Mononuclear cell (primary cell): ENCODE results near the gene RASA4B. TPM values are rescaled to one million over a fixed set of nuclear protein-coding genes. Genes with fewer than 3 reads are reported as not detected.

Experiments used
- H3K27me3 ChIP-seq: 2 replicates; pipeline ENCODE4 v1.6.0; 2011; ENCODE audit warnings: low read length, control low read depth; ENCODE audit not compliant: insufficient read depth
- H3K4me1 ChIP-seq: 2 replicates; pipeline ENCODE4 v1.5.1; 2011; ENCODE audit warnings: mild to moderate bottlenecking, low read length, control low read depth; ENCODE audit not compliant: insufficient read depth
- H3K4me3 ChIP-seq: 2 replicates; pipeline ENCODE4 v1.5.1; 2011; ENCODE audit warnings: mild to moderate bottlenecking, low read length, moderate library complexity
- H3K9me3 ChIP-seq: 2 replicates; pipeline ENCODE4 v1.5.1; 2011; ENCODE audit warnings: low read depth, mild to moderate bottlenecking, control low read depth, low read length
- total RNA-seq: library from RNA; depleted of rRNA; stranded (reverse); fragments of >200 nt; gene quantifications from one replicate; pipeline ENCODE4 v1.2.3, GENCODE V29; 2012

The RASA4B gene
- total RNA-seq, 1 donor: 9.3 TPM

GRCh38 chr7:102433219-102434038 lies 84.1 kb downstream of the RASA4B start, which contains the start of gene ORAI2:
TSS of gene ORAI2 (plus strand) at chr7:102433575. CDS start at chr7:102438957, 5,382 bp downstream.
- peaks cover 72% of the 10 kb centered on the region for H3K4me1 ChIP-seq
- H3K4me3 ChIP-seq: peak within 1 kb of the TSS; percentile 70
- H3K27me3 ChIP-seq: no peaks in the 10 kb centered on the region
- no peaks in the 10 kb centered on the region for H3K9me3 ChIP-seq

Other genes starting within 250 kb of the RASA4B start
- 9.2 TPM for gene SH2B2, start 230.9 kb downstream of the RASA4B start, total RNA-seq
- gene SPDYE6, start 161.3 kb downstream of the RASA4B start, total RNA-seq: not detected
- 30.7 TPM for gene PRKRIP1, start 121.4 kb downstream of the RASA4B start, total RNA-seq
- 33.7 TPM for gene ORAI2, start 84.2 kb downstream of the RASA4B start, total RNA-seq
- 6.5 TPM for gene ALKBH4, start 52.9 kb downstream of the RASA4B start, total RNA-seq
- 7.0 TPM for gene LRWD1, start 52.8 kb downstream of the RASA4B start, total RNA-seq
- gene POLR2J, start 38.9 kb downstream of the RASA4B start, total RNA-seq: 31.6 TPM
- gene UPK3BL2, start 25.9 kb upstream of the RASA4B start, total RNA-seq: 15.0 TPM
- gene SPDYE2, start 33.4 kb upstream of the RASA4B start, total RNA-seq: 0.21 TPM
- gene POLR2J3, start 54.8 kb upstream of the RASA4B start, total RNA-seq: 115 TPM
- 52.6 TPM for gene RASA4, start 99.0 kb upstream of the RASA4B start, total RNA-seq
- gene UPK3BL1, start 125.0 kb upstream of the RASA4B start, total RNA-seq: 7.5 TPM
- 0.21 TPM for gene SPDYE2B, start 132.5 kb upstream of the RASA4B start, total RNA-seq
- 7.9 TPM for gene POLR2J2, start 153.9 kb upstream of the RASA4B start, total RNA-seq
- gene FAM185A, start 231.2 kb upstream of the RASA4B start, total RNA-seq: 4.1 TPM